NOMO-1 treated with dmso at 0.1 percent for 144 hours (cell line): ENCODE measurements around the gene MRPS14.

Source experiments
- DNase-seq: peaks from one replicate; lab custom pipeline; 2025; ENCODE audit not compliant: unreplicated experiment; lab: John Stamatoyannopoulos, UW

Gene MRPS14

DNA sequence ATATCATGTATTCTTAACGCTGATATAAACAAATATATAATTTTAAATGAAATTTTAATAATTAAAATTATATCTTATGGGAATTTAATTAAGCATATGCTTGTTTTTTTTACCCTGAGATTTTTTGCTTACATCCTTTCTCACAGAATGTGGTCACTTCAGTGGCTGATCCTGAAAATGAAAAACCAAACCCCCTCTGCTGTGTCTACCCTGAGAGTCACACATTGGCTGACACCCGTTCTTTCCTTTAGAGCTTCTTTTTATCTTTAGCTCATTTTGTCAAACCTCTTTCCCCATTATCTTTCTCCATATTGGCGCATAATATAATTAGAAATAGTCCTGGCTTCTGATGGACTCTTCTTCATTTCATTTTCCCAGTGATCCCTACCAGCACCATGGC lies 34.2 kb downstream of the MRPS14 start:
- no peak for DNase-seq

DNA sequence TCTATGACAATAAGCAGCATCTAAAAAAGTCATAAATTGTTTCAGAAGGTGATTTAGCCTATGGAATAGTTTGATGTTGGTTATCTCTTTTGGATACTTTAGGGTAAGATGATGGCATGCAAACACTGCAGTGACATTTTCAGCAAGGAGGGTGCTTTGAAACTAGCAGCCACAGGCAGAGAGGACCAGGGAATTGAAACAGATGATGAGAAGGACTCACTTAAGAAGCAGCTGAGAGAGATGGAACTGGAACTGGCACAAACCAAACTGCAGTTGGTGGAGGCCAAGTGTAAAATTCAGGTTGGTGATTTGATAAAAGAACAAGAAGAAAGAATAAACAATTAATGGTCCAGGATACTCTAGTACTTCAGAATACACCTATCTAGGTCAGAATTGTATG lies 34.7 kb downstream of the MRPS14 start:
- DNase-seq, result no peak

DNA sequence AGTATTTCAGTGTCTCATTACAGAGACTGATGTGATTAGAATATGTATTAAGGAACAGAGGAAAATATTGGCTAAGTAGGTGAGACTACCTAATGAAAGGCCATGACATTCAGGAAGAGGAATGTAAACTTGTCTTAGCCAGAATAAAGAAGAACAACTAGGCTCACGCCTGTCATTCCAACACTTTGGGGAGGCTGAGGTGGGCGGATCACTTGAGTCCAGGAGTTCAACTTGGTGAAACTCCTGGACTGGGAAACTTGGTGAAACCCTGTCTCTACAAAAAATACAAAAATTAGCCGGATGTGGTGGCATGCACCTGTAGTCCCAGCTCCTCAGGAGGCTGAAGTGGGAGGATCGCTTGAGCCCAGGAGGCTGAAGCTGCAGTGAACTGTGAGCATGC lies 38.3 kb downstream of the MRPS14 start:
- no peak for DNase-seq

DNA sequence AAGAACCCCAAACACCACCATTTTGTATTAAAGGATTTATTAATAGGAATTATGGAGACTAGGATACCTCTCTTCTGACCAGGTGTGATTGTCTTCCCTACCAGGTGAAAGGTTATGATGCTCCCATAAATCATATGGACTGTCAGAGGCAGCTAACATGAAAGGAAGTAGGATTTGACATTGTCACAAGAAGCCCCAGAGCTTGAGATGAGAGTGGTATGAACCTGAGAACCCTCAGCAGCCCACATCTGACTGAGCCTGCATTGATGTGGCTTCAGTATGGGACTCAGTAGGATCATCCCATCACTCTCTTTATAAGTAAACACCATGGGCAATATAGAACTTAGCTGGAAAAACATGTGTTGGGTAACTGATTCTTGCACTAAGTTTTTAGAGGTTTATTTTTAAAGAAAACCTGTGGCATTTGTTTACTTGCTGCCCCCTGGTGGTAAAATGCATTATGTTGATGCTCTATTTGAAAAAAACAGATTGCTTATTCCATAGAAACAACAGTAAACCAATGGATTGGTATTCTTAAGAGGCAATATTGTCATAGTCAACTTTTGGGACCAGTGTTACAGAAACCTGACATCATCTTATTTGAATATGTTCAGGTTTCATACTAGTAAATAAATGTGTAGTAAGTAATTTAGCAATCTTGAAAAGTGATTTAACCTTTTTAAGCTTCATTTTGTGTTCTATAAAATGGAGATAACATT lies 40.1 kb downstream of the MRPS14 start:
- no peak for DNase-seq

DNA sequence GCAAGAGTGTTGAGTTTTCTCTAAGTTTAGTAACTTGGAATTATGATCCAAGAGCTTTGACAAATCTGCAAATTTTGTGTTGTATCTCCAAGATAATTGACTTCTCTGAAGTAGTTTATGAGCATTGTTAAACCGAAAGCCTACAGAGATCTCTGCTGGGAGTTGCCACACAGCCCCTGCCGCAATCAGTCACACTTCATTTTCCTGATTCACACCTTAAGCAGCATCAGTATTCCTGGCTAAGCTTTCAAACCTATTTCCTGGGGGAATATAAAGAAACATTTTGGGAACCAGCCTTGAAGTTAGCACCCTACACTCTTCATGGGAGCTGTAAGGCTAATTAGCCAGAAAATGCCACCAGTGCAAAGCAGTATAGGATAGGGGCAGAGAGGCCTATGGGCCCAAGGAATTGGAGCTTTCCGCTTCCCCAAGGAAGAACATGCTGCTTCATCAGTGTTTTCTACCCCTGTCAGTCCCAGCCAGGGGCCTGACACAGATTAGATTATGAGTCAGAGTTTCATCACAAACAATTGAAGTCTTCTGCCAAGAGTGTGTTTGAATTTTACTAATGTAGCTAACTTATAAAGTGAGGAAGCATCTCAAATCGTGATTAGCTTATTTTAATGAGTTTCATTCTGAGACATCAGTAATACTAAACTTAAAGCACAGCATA lies 46.7 kb downstream of the MRPS14 start:
- no peak for DNase-seq

DNA sequence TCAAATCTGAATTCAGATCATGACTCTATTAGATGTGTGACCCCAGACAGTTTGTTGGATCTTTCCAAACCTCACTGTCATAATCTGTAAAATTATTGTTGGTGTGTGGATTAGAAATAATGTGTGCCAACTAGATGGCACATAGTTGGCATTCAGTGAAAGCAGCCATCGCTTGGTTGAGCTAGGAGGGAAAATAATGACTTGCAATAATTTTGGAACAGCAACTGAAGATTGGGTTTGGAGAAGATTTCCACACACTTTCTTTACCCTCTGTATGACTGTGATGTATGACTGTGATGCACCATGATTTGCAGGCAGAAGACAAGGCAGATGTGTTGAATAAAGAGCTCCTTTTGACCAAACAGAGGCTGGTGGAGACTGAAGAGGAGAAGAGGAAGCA lies 47.5 kb downstream of the MRPS14 start:
- no peak for DNase-seq

DNA sequence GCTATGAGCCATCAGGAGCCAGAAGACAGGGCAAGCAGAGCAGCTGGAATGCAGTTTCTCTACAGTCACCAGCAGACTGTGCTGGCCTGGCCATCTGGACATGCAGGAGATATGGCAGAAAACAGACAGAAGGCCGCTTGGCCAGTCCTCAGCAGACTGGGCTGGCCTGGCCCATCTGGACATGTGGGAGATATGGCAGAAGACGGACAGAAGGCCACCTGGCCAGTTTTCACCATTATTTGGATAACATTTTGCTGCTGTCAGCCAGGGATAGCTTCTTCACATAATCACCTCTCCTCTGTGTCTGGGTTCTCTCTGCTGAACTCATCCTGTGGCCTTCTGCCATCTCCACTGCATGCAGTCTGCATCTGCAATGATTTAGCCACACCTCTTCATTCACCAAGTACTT lies 48.5 kb downstream of the MRPS14 start:
- DNase-seq, result no peak

DNA sequence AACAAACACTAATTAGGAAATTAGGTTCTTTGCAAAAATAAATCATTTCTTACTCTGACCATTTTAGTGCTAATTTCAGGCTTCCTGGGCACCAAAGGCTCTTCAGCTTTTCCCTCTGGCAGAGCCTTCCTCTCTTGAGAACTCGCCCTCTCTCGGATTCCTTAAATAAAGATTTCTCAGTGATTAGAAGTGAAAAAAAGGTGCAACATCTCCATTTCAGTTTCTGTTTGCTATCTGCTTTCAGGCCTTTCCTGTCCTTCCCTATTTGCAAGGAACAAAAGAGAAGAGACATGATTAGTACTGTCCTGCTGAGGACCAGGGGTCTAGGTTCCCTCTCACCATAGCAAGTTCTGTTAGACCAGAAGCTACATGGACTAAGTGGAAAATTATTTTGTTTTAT lies 51.3 kb downstream of the MRPS14 start:
- DNase-seq, result no peak

DNA sequence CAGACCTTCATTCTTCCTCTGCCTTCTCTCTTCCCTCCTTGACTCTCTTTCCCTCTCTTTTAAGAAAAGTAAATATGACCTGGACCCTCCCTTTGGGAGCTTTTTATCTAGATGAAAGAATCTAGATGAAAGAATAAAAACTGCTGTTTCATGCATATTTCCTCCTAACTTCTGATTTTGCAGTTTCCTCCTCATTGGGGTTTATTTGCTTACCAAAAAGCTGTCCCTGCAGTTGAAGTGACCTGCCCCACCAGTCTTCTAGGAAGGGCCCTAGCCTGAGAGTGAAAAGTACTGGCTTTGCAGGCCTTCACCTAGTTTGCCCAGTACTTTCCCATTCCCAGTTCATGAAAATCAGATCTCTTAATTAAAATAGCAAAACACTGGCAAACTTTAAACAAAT lies 51.8 kb downstream of the MRPS14 start:
- no peak for DNase-seq

DNA sequence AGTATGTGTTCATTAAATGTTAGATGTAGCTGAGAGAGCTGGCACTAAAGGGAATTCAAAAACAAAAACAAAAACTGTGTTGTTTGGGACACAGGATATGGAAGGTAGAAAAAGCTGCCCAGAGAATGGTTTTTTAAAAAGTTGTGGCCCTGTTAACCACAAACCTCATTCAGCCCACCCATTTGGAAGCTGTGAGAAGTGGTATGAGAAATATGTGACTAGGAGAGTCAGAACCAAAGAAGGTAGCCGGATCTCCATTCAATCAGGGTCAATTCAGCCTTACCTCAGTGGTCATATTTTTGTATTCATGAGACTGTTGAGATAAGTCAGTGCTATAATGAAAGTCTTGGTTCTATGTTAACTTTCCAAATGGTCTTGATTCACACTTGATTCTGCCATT lies 53.2 kb downstream of the MRPS14 start:
- DNase-seq, result no peak

DNA sequence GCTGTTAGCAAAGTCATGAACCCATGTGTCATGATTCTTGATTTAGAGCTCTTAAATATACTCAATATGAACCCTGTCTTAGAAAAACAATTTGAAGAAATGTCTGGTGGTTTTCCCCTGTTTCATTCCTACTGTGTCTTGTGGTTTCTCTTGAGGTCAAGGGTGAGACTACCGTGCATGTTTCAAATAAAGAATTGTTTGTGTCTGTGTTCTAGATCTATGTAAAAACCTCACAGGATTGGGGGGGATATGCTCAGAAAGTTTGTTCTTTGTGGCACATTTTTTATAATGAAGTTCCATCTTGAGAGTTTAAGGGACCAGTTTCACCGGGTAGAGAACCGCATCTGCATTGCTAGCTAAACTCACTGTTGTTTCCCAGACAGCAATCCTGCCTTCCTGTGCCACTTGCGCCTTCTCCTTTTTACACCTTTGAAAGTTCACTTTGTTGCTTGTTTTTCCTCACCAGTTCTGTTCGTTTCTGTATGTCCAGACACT lies 54.4 kb downstream of the MRPS14 start:
- DNase-seq, result no peak

DNA sequence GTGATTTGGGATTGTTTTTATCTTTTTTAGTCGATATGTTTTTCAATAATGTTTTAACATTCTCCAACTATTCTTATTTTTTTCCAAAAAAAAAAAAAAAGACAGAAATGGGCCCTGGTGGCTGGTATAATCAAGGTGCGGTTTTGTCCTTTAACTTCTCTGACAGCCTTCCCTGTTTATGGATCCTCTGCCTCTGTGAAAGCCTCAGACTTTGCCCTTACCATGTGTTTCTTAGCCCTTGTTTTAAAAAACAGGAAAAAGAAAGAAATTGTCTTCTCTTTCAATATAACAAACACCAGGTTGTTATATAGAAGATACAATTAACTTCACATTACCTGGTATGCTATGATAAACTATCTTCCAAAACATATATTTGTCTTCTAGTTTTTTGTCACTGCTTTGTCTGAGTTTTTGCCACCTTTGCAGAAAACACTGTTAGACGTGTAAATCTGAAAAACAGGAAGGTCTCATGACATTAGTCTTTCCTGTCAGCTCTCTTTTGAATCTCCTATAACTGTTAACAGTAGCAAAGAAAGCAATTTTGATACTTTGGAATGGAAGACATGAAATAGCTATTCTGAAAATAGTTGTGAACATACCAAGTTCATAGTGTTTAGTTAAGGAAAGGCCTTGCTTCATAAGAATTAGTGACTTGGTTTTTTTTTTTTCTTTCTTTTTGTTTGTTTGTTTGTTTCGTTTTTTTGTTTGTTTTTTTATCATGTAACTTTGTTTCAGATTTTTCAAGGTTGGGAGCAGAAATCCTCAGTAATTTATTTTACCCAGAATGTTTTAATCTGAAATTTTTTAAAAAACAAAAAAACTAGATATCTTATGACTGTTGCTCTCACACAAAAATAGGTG lies 55.1 kb downstream of the MRPS14 start:
- no peak for DNase-seq

DNA sequence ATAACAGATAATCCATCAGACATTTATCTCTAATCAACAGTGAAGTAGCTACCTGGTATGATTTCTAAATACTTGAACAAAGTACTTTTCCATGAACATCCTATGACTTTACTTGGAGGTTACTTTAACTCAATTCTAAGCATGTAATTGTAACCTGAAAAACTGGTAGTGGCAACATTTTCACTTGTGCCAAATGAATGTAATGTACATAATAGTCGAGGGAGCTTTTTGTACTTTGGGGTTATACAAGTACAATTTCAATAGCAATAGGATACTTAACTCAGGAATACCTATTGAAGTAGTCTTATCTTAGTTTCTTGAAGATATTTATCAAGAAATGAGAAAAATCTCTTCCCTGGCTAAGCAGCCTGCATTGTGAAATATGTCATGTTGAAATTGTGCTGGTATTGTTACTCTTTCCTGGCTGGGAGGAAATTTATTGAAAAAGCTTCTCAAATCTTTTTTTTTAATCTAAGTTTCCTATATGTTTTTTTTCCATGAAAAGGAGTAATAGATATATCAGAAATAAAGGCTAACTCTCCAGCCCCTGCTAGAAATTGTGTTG lies 57.1 kb downstream of the MRPS14 start:
- no peak for DNase-seq

DNA sequence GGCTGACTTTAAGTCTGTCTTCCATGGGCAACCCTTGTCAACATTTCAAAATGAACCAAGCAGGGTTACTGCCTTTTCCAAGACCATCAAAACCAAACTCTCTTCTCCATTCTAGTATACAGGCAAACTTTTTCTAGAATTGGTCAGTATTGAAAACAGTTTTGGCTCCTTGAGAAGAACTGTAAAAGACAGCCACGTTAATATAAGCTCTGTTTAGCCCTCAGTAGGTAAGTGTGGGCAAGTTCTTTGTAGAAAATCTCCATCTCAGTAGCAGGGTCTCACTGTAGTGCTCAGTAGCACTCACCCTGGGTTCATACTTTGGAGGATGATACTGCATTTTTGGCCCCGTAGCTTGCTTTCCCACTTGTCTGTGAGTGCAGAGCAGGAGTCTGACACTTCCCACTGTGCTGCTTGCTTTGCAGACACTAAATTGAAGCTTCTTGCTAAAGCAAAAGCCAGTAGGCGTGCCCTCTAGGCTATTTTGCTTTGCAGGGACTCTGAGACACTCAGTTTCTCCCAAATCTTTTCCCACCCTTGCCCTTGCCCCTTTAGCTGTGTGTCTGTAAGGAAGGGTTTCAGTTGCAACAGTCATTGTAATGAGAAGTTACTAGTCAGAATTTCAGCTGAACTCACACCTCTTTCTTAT lies 57.7 kb downstream of the MRPS14 start:
- DNase-seq, result no peak

DNA sequence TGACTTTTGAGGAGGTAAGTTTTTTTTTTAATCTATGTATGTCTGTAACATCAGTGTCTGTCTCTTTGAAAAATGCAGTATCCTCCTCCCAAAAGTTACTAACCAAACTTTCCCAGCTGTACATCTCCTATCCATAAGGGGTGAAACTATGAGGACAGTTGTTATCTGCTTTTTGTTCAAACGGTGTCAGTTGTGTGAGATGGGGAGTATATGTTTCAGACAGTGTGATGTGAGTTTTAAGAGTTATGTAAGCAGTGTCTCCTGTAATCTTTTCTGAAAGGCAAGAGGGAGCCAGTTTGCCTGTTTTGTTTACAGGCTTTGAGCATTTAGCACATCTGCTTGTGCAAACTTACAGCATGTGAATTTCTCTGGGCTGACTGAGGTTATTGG lies 58.3 kb downstream of the MRPS14 start:
- DNase-seq, result no peak

DNA sequence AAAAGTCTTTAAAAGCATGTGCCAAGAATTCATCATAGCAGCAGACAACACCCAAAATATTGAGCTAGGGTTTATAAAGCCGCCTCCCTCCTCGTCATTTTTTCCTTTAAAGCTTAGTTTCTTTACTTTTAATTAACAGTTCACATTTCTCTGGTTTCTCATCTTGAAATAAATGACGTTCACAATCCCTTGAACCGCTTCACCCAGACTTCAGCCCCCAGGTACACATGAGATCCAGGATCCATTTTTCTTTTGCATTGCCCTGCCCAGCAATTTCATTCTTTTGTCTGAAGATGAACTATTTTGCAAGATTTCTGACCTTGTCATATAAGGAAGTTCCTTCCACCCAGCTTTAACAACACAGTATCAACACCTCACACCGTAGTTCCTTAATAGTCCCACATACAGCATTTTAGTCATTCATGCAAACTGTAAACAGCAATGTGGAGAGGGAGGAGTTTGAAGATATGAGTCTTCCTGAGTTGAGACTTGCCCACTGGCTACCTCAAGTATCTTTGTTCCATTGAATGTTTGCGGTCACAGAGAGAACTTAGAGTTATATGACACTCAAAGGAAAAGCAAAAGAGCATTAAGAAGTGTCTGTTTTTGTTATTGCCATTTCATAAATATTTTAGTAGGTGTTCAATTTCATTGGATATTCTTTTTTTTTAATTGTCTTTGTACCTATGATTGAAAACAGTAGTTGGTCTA lies 58.8 kb downstream of the MRPS14 start:
- DNase-seq, result peak; percentile 70

DNA sequence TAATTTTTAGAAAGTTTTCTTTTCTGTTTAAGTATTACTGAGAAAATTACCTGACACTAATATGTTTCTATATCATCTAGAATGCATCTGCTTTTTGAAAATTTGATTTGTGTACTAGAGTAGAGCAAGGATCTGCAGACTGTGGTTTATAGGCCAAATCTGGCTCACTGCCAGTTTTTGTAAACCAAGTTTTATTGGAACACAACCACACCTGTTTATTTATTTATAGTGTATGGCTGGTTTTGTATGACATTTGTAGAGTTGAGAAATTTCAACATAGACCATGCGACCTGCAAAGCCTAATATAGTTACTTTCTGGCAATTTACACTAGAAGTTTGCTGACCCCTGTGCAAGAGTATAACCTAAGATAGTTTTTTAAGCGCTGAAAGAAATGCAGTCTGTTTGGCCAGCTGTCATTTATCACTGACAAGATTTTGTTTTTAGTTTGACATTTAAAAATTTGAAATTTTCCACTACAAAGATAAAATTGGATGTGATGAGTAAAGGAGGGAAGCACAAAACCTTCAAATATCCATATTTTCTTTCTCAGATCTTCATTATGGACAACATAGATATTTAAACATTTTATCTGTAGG lies 59.6 kb downstream of the MRPS14 start:
- DNase-seq, result no peak
